Right ventricle myocardium inferior (tissue), 1 donor: ENCODE measurements around the gene ETS1. TPM values are rescaled to one million over a fixed set of nuclear protein-coding genes. Genes with fewer than 3 reads are reported as not detected.

Source experiments
- ATAC-seq: fragments of 200-7000 bp; cut with Tn5 transposase; one replicate; pipeline ENCODE4 v1.9.1; 2020; ENCODE audit warnings: mild to moderate bottlenecking, moderate library complexity
- DNase-seq: peaks from one replicate; pipeline ENCODE4 v3.0.0; 2021; ENCODE audit errors: missing footprints
- intact Hi-C: fragments of 100-400 bp; cut with DNase I; formaldehyde crosslinking; loops from one replicate; pipeline ENCODE4 v1.11.0; 2022
- microRNA-seq: library from miRNA; unstranded; fragments of <30 nt; microRNA quantifications from one replicate; pipeline ENCODE4 v1.2.0, GENCODE V29; 2020
- total RNA-seq: library from RNA; stranded (reverse); fragmentation: NEBNext Ultra II Directional; extraction: Animal tissue kit (Norgen Biotek cat#: 25700); gene quantifications from one replicate; pipeline ENCODE4 v1.2.1, GENCODE V29; 2021
- donor health status: DM: no; HTN: yes; CAD: no; lungs with severe emphysema.

The ETS1 gene
- total RNA-seq, 1 donor from 2014 or later, result 53.2 TPM

GRCh38 chr11:128417607-128418324 lies 169.6 kb downstream of the ETS1 start:
- intact Hi-C loops, result loop anchor here (2.0 kb wide), 1 partner anchor 77 kb away; no protein-coding TSS in a partner anchor
- DNase-seq (no peak), ATAC-seq (no peak)

- ATAC-seq, result no peak
- intact Hi-C loops, result loop anchor here (2.0 kb wide), 1 partner anchor 76 kb away; no protein-coding TSS in a partner anchor
- no peak for DNase-seq
Measured at GRCh38 chr11:128416976-128417375, 170.4 kb downstream of the ETS1 start.

GRCh38 chr11:128415539-128415938 lies 171.8 kb downstream of the ETS1 start:
- DNase-seq (no peak), ATAC-seq (no peak)
- intact Hi-C loops, result no loop called here

- intact Hi-C loops, result no loop called here
- ATAC-seq, result no peak
- DNase-seq, result no peak
Measured at GRCh38 chr11:128412847-128413791, 174.2 kb downstream of the ETS1 start.

GRCh38 chr11:128411812-128412211 lies 175.5 kb downstream of the ETS1 start:
- DNase-seq, result no peak
- intact Hi-C loops, result no loop called here
- ATAC-seq, result no peak

GRCh38 chr11:128411150-128411549 lies 176.2 kb downstream of the ETS1 start:
- DNase-seq, result no peak
- ATAC-seq, result no peak
- intact Hi-C loops, result no loop called here

GRCh38 chr11:128409476-128409875 lies 177.9 kb downstream of the ETS1 start:
- ATAC-seq (no peak), DNase-seq (no peak)
- intact Hi-C loops, result no loop called here

Small RNA genes lying within 50 kb of the gene (microRNA-seq; reads per million reads assigned to microRNA genes)
- gene MIR6090, result not detected

Other genes with a start within 250 kb of the ETS1 start
- 18.3 TPM for gene FLI1, start 106.5 kb upstream of the ETS1 start, total RNA-seq